Activated T-helper 2 cell treated with anti-CD3 and anti-CD28 coated beads, Interferon-gamma antibody, Interleukin-2, Interleukin-4, amounts not matched to agents 10 μg/mL and 5 μg/mL and 100 μg/mL, durations not matched to agents 14 hours and 24 hours and 36 hours (primary cell): Measurements from ENCODE around the gene CAMKK2. TPM values are rescaled to one million over a fixed set of nuclear protein-coding genes. Genes with fewer than 3 reads are reported as not detected.
A peak's percentile ranks its signal among the peaks of the same experiment; 100 is the strongest.
"Not testable (repeated sequence)": the region's sequence is repeated elsewhere in the genome, so short reads cannot be mapped to it uniquely, and the experiment has no call there.

ENCODE experiments used
- DNase-seq: peaks from one replicate; pipeline ENCODE4 v3.0.0; 2021; ENCODE audit warnings: low spot score
- H3K27ac Mint-ChIP-seq: one replicate; pipeline ENCODE4 v1.8.0; 2021; ENCODE audit warnings: mixed read lengths
- H3K27me3 Mint-ChIP-seq: one replicate; pipeline ENCODE4 v1.8.0; 2021; ENCODE audit warnings: low read depth, mixed read lengths
- H3K36me3 Mint-ChIP-seq: one replicate; pipeline ENCODE4 v1.8.0; 2021; ENCODE audit warnings: low read depth, mixed read lengths
- H3K4me1 Mint-ChIP-seq: one replicate; pipeline ENCODE4 v1.8.0; 2021; ENCODE audit warnings: low read depth, mixed read lengths
- H3K4me3 Mint-ChIP-seq: one replicate; pipeline ENCODE4 v1.8.0; 2021; ENCODE audit warnings: low read depth, mild to moderate bottlenecking, moderate library complexity, mixed read lengths
- H3K9me3 Mint-ChIP-seq: one replicate; pipeline ENCODE4 v1.8.0; 2021; ENCODE audit warnings: mixed read lengths
- intact Hi-C: fragments of 100-400 bp; cut with micrococcal nuclease; formaldehyde crosslinking; loops from one replicate; pipeline ENCODE4 v1.15.1; 2023
- total RNA-seq: library from RNA; stranded (reverse); gene quantifications from 2 replicates; pipeline ENCODE4 v1.2.3, GENCODE V29; 2022

The CAMKK2 gene
- total RNA-seq, 1 donor from 2014 or later: 35.2 TPM

GRCh38 chr12:121219353-121219986 lies 77.0 kb downstream of the CAMKK2 start:
- H3K9me3 Mint-ChIP-seq: no peaks in the 10 kb centered on the region
- intact Hi-C loops: no loop called here
- H3K4me3 Mint-ChIP-seq: no peak overlapping the region
- no peak for DNase-seq
- no peaks in the 10 kb centered on the region for H3K27me3 Mint-ChIP-seq
- H3K27ac Mint-ChIP-seq: peak overlapping the region; percentile 2
- H3K36me3 Mint-ChIP-seq: peaks cover 67% of the 10 kb centered on the region
- peaks cover 36% of the 10 kb centered on the region for H3K4me1 Mint-ChIP-seq

- Mint-ChIP-seq H3K27ac (no peak overlapping the region), H3K4me3 (no peak overlapping the region)
Observed at GRCh38 chr12:121218588-121219352, 77.7 kb downstream of the CAMKK2 start.

GRCh38 chr12:121217761-121218160 lies 78.7 kb downstream of the CAMKK2 start:
- Mint-ChIP-seq H3K9me3 (no peaks in the 10 kb centered on the region), H3K4me1 (peaks cover 36% of the 10 kb centered on the region), H3K27me3 (no peaks in the 10 kb centered on the region), H3K4me3 (no peak overlapping the region), H3K27ac (no peak overlapping the region), H3K36me3 (peaks cover 67% of the 10 kb centered on the region)
- intact Hi-C loops: no loop called here
- DNase-seq: no peak

More at GRCh38 chr12:121218588-121219352, 77.7 kb downstream of the CAMKK2 start:
- no peaks in the 10 kb centered on the region for H3K9me3 Mint-ChIP-seq
- H3K4me1 Mint-ChIP-seq: peaks cover 36% of the 10 kb centered on the region
- intact Hi-C loops: no loop called here
- H3K27me3 Mint-ChIP-seq: no peaks in the 10 kb centered on the region
- DNase-seq: no peak
- H3K36me3 Mint-ChIP-seq: peaks cover 69% of the 10 kb centered on the region

- Mint-ChIP-seq H3K36me3 (peaks cover 62% of the 10 kb centered on the region), H3K27ac (no peak overlapping the region), H3K27me3 (no peaks in the 10 kb centered on the region)
Observed at GRCh38 chr12:121217063-121217462, 79.4 kb downstream of the CAMKK2 start.

GRCh38 chr12:121216102-121216501 lies 80.4 kb downstream of the CAMKK2 start:
- DNase-seq: no peak

More at GRCh38 chr12:121217063-121217462, 79.4 kb downstream of the CAMKK2 start:
- Mint-ChIP-seq H3K9me3 (no peaks in the 10 kb centered on the region), H3K4me1 (peaks cover 37% of the 10 kb centered on the region), H3K4me3 (no peak overlapping the region)
- DNase-seq: no peak
- intact Hi-C loops: no loop called here

GRCh38 chr12:121214855-121215745 lies 81.4 kb downstream of the CAMKK2 start:
- peak overlapping the region; percentile 75 for H3K27ac Mint-ChIP-seq
- H3K9me3 Mint-ChIP-seq: no peaks in the 10 kb centered on the region
- intact Hi-C loops: loop anchor here (1.0 to 5.0 kb wide), 3 partner anchors 8 to 178 kb away; partner anchors contain the start of gene OASL
- H3K4me1 Mint-ChIP-seq: peaks cover 42% of the 10 kb centered on the region
- H3K4me3 Mint-ChIP-seq: peak overlapping the region; percentile 18
- no peaks in the 10 kb centered on the region for H3K27me3 Mint-ChIP-seq
- peaks cover 52% of the 10 kb centered on the region for H3K36me3 Mint-ChIP-seq
- no peak for DNase-seq

More at GRCh38 chr12:121216102-121216501, 80.4 kb downstream of the CAMKK2 start:
- intact Hi-C loops: no loop called here
- H3K9me3 Mint-ChIP-seq: no peaks in the 10 kb centered on the region
- H3K4me3 Mint-ChIP-seq: no peak overlapping the region
- H3K27ac Mint-ChIP-seq: no peak overlapping the region
- no peaks in the 10 kb centered on the region for H3K27me3 Mint-ChIP-seq
- H3K36me3 Mint-ChIP-seq: peaks cover 58% of the 10 kb centered on the region
- peaks cover 42% of the 10 kb centered on the region for H3K4me1 Mint-ChIP-seq

GRCh38 chr12:121214166-121214777 lies 82.2 kb downstream of the CAMKK2 start:
- no peaks in the 10 kb centered on the region for H3K27me3 Mint-ChIP-seq
- peak overlapping the region; percentile 18 for H3K4me3 Mint-ChIP-seq
- intact Hi-C loops: loop anchor here (1.0 to 5.0 kb wide), 3 partner anchors 9 to 177 kb away; partner anchors contain the start of gene OASL
- peak overlapping the region; percentile 75 for H3K27ac Mint-ChIP-seq
- peaks cover 46% of the 10 kb centered on the region for H3K36me3 Mint-ChIP-seq
- DNase-seq: no peak
- no peaks in the 10 kb centered on the region for H3K9me3 Mint-ChIP-seq
- peaks cover 41% of the 10 kb centered on the region for H3K4me1 Mint-ChIP-seq

GRCh38 chr12:121212875-121213274 lies 83.6 kb downstream of the CAMKK2 start:
- Mint-ChIP-seq H3K27me3 (no peaks in the 10 kb centered on the region), H3K36me3 (peaks cover 34% of the 10 kb centered on the region), H3K9me3 (no peaks in the 10 kb centered on the region), H3K27ac (no peak overlapping the region), H3K4me1 (peaks cover 43% of the 10 kb centered on the region), H3K4me3 (no peak overlapping the region)
- no peak for DNase-seq
- intact Hi-C loops: loop anchor here (5.0 kb wide), 1 partner anchor 176 kb away; the partner anchor contains the start of gene OASL

- DNase-seq: peak; percentile 85
- peaks cover 17% of the 10 kb centered on the region for H3K36me3 Mint-ChIP-seq
- H3K27ac Mint-ChIP-seq: peak within 1 kb of the TSS; percentile 97
- intact Hi-C loops: loop anchor here (2.0 to 5.0 kb wide), 2 partner anchors 77 to 173 kb away; partner anchors contain the start of genes OASL and P2RX7
- peak within 1 kb of the TSS; percentile 95 for H3K4me3 Mint-ChIP-seq
- H3K27me3 Mint-ChIP-seq: no peaks in the 10 kb centered on the region
- no peaks in the 10 kb centered on the region for H3K9me3 Mint-ChIP-seq
- peaks cover 32% of the 10 kb centered on the region for H3K4me1 Mint-ChIP-seq
Observed at GRCh38 chr12:121209624-121210572, 86.6 kb downstream of the CAMKK2 start, which contains the start of gene P2RX4. Gene P2RX4 (plus strand): TSS chr12:121210129. CDS start chr12:121210165, 36 bp downstream.

- H3K27ac Mint-ChIP-seq: peak overlapping the region; percentile 76
- H3K9me3 Mint-ChIP-seq: no peaks in the 10 kb centered on the region
- peaks cover 28% of the 10 kb centered on the region for H3K4me1 Mint-ChIP-seq
- H3K4me3 Mint-ChIP-seq: peak overlapping the region; percentile 95
- H3K27me3 Mint-ChIP-seq: no peaks in the 10 kb centered on the region
- peaks cover 13% of the 10 kb centered on the region for H3K36me3 Mint-ChIP-seq
- DNase-seq: no peak
- intact Hi-C loops: no loop called here
Observed at GRCh38 chr12:121209221-121209620, 87.3 kb downstream of the CAMKK2 start.

GRCh38 chr12:121208571-121208970 lies 87.9 kb downstream of the CAMKK2 start:
- H3K27me3 Mint-ChIP-seq, H3K36me3 Mint-ChIP-seq, intact Hi-C loops, H3K9me3 Mint-ChIP-seq, DNase-seq: not testable (repeated sequence)
- peak overlapping the region; percentile 76 for H3K27ac Mint-ChIP-seq
- peaks cover 27% of the 10 kb centered on the region for H3K4me1 Mint-ChIP-seq
- H3K4me3 Mint-ChIP-seq: peak overlapping the region; percentile 21
